HepG2 (cell line): Measurements from ENCODE around the gene IRAK2. TPM values are rescaled to one million over a fixed set of nuclear protein-coding genes. Genes with fewer than 3 reads are reported as not detected.

Experiments
- BRD4 ChIP-seq: sonication (generic); formaldehyde crosslinking; IDR thresholded peaks from 2 replicates; pipeline ENCODE4 v1.4.0; 2020; ENCODE audit warnings: missing genetic modification reagents
- CCAR2 ChIP-seq: fragments of 200-400 bp; formaldehyde crosslinking; optimal IDR thresholded peaks from 2 replicates; pipeline ENCODE3; 2018; ENCODE audit warnings: low read depth, mild to moderate bottlenecking, low read length, moderate library complexity
- ESRRA ChIP-seq: sonication (generic); formaldehyde crosslinking; IDR thresholded peaks from 2 replicates; pipeline ENCODE4 v1.5.1; 2020; ENCODE audit warnings: mild to moderate bottlenecking, low read depth, missing genetic modification reagents
- ETS1 ChIP-seq: sonication (generic); formaldehyde crosslinking; IDR thresholded peaks from 2 replicates; pipeline ENCODE4 v1.4.0; 2020; ENCODE audit warnings: missing genetic modification reagents
- FLYWCH1 ChIP-seq: sonication (generic); formaldehyde crosslinking; IDR thresholded peaks from 2 replicates; pipeline ENCODE4 v1.8.1; 2023; ENCODE audit warnings: mild to moderate bottlenecking, missing genetic modification reagents
- KLF12 ChIP-seq: sonication (generic); formaldehyde crosslinking; IDR thresholded peaks from 2 replicates; pipeline ENCODE4 v1.4.0; 2020; ENCODE audit warnings: missing genetic modification reagents, borderline replicate concordance
- PAWR ChIP-seq: sonication (generic); formaldehyde crosslinking; IDR thresholded peaks from 2 replicates; pipeline ENCODE4 v1.4.0; 2020; ENCODE audit warnings: missing genetic modification reagents, mild to moderate bottlenecking, borderline replicate concordance
- REL ChIP-seq: sonication (generic); formaldehyde crosslinking; conservative IDR thresholded peaks from 2 replicates; pipeline ENCODE4 v1.8.0; 2022; ENCODE audit warnings: mild to moderate bottlenecking, missing genetic modification reagents, moderate library complexity
- SKI ChIP-seq: fragments of 450-650 bp; IDR thresholded peaks from one replicate; pipeline ENCODE4 v1.6.1; 2018; ENCODE audit warnings: mild to moderate bottlenecking; ENCODE audit not compliant: partially characterized antibody
- SOX6 ChIP-seq, 2 experiments: fragments of 450-650 bp in 1 of 2; sonication (generic) in 1 of 2; formaldehyde crosslinking in 1 of 2; IDR thresholded peaks; 2 replicates each; pipeline versions ENCODE4 v1.4.0 to v1.6.1; 2017 to 2020; ENCODE audit warnings: antibody characterized with exemption in 1 of 2, mild to moderate bottlenecking in 1 of 2, missing genetic modification reagents in 1 of 2
- TP53 ChIP-seq: sonication (generic); formaldehyde crosslinking; conservative IDR thresholded peaks from 2 replicates; pipeline ENCODE4 v1.4.0; 2020; ENCODE audit warnings: missing genetic modification reagents
- ZBTB7B ChIP-seq: sonication (generic); formaldehyde crosslinking; IDR thresholded peaks from 2 replicates; pipeline ENCODE4 v1.4.0; 2020; ENCODE audit warnings: missing genetic modification reagents
- ZFY ChIP-seq: sonication (generic); formaldehyde crosslinking; IDR thresholded peaks from 2 replicates; pipeline ENCODE4 v1.4.0; 2020; ENCODE audit warnings: missing genetic modification reagents
- ZNF274 ChIP-seq: sonication (generic); formaldehyde crosslinking; IDR thresholded peaks from 2 replicates; pipeline ENCODE4 v1.5.1; 2020; ENCODE audit warnings: mild to moderate bottlenecking, missing genetic modification reagents
- ZNF296 ChIP-seq: sonication (generic); formaldehyde crosslinking; conservative IDR thresholded peaks from 2 replicates; pipeline ENCODE4 v1.5.0; 2020; ENCODE audit warnings: mild to moderate bottlenecking, missing genetic modification reagents
- ZSCAN12 ChIP-seq: sonication (generic); formaldehyde crosslinking; IDR thresholded peaks from 2 replicates; pipeline ENCODE4 v1.9.0; 2021; ENCODE audit warnings: mild to moderate bottlenecking, missing genetic modification reagents
- polyA plus RNA-seq, 8 experiments: library from polyadenylated mRNA; depleted of rRNA in 3 of 8; stranded (reverse) in 7 of 8; unstranded in 1 of 8; fragments of >200 nt; fragmentation: Illumina TruSeq in 4 of 8; extraction: Trizol in 4 of 8; gene quantifications; 2 replicates each; pipeline versions ENCODE4 v1.2.1 to v1.2.3, GENCODE V29; 2011 to 2016; ENCODE audit warnings: low read depth in 4 of 8, missing spikeins in 1 of 8, mixed read lengths in 1 of 8; ENCODE audit not compliant: insufficient read depth in 1 of 8
- total RNA-seq, 5 experiments: library from RNA; depleted of rRNA; stranded (reverse); fragments of >200 nt; fragmentation: Illumina TruSeq; extraction: Trizol; gene quantifications; 2 replicates each; pipeline ENCODE4 v1.2.3, GENCODE V29; 2016; ENCODE audit warnings: low read depth in 1 of 5
- TF ChIP-seq, protein P1 (sequence below): sonication (generic); formaldehyde crosslinking; IDR thresholded peaks from 2 replicates; pipeline ENCODE4 v1.5.1; 2020; ENCODE audit warnings: missing genetic modification reagents, mild to moderate bottlenecking, borderline replicate concordance
- TF ChIP-seq, protein P2 (sequence below): IDR thresholded peaks from 2 replicates; pipeline ENCODE4 v1.4.0; 2020; ENCODE audit warnings: mild to moderate bottlenecking, missing genetic modification reagents
- TF ChIP-seq, protein P3 (sequence below): sonication (generic); formaldehyde crosslinking; IDR thresholded peaks from 2 replicates; pipeline ENCODE4 v1.4.0; 2020; ENCODE audit warnings: missing genetic modification reagents, borderline replicate concordance

Gene IRAK2
- total and polyA plus RNA-seq, 2 of the 13 experiments (the other 11 are each of a cell fraction or from before 2014, with no cell fraction given) = 13.1 to 23.3 TPM

DNA sequence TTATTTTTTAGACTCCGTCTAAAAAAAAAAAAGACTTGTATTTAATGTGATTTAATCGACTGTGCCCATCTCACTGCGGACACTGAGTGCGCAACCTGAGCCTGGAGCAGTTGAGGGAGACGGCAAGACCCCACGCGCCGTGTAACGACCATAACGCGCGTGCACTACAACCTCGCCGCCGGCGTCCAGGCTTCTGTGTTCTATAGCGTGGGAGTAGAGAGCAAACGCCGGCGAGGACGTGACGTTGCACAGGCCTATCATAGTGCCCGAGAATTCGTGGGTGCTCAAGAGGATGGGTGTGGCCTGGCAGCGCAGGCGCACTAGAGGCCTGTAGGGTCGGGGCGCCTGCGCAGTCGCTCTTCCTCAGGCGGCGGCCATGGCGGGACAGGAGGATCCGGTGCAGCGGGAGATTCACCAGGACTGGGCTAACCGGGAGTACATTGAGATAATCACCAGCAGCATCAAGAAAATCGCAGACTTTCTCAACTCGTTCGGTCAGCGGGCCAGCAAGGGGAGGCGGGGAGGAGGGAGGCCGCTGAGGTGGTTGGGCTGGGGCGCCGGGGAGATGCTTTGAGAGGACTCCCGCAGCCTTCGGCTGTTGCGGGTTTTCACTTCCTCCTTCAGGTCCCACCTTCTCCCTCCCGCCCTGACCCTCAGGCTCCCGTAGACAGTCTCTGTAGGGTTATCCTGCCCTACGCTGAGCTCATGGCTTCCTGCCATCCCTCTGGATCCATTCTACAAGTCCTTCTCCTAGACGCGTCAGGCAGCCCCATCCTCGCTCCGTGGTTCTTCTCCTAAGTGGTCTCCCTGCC is 49.2 kb upstream of the IRAK2 start, which contains the start of gene BRK1 (continued):
- TF ChIP-seq, protein P1, sequence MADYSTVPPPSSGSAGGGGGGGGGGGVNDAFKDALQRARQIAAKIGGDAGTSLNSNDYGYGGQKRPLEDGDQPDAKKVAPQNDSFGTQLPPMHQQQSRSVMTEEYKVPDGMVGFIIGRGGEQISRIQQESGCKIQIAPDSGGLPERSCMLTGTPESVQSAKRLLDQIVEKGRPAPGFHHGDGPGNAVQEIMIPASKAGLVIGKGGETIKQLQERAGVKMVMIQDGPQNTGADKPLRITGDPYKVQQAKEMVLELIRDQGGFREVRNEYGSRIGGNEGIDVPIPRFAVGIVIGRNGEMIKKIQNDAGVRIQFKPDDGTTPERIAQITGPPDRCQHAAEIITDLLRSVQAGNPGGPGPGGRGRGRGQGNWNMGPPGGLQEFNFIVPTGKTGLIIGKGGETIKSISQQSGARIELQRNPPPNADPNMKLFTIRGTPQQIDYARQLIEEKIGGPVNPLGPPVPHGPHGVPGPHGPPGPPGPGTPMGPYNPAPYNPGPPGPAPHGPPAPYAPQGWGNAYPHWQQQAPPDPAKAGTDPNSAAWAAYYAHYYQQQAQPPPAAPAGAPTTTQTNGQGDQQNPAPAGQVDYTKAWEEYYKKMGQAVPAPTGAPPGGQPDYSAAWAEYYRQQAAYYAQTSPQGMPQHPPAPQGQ (CRISPR knock-in tag) = no peak
- no peak; the same call in 1 of the 2 replicates for TF ChIP-seq REL (CRISPR knock-in tag)
- no peak for TF ChIP-seq SOX6 (IDR thresholded peaks at IDR 0.05)
- TF ChIP-seq SOX6 (CRISPR knock-in tag; IDR thresholded peaks at IDR 0.05) = no peak
- TF ChIP-seq, protein P2, sequence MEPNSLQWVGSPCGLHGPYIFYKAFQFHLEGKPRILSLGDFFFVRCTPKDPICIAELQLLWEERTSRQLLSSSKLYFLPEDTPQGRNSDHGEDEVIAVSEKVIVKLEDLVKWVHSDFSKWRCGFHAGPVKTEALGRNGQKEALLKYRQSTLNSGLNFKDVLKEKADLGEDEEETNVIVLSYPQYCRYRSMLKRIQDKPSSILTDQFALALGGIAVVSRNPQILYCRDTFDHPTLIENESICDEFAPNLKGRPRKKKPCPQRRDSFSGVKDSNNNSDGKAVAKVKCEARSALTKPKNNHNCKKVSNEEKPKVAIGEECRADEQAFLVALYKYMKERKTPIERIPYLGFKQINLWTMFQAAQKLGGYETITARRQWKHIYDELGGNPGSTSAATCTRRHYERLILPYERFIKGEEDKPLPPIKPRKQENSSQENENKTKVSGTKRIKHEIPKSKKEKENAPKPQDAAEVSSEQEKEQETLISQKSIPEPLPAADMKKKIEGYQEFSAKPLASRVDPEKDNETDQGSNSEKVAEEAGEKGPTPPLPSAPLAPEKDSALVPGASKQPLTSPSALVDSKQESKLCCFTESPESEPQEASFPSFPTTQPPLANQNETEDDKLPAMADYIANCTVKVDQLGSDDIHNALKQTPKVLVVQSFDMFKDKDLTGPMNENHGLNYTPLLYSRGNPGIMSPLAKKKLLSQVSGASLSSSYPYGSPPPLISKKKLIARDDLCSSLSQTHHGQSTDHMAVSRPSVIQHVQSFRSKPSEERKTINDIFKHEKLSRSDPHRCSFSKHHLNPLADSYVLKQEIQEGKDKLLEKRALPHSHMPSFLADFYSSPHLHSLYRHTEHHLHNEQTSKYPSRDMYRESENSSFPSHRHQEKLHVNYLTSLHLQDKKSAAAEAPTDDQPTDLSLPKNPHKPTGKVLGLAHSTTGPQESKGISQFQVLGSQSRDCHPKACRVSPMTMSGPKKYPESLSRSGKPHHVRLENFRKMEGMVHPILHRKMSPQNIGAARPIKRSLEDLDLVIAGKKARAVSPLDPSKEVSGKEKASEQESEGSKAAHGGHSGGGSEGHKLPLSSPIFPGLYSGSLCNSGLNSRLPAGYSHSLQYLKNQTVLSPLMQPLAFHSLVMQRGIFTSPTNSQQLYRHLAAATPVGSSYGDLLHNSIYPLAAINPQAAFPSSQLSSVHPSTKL (CRISPR knock-in tag) = no peak
- no peak for TF ChIP-seq ZNF296
- TF ChIP-seq FLYWCH1 (CRISPR knock-in tag) = peak; percentile 80; the same call in 1 of the 2 replicates
- TF ChIP-seq KLF12 (CRISPR knock-in tag) = peak; percentile 92
- no peak for TF ChIP-seq PAWR (CRISPR knock-in tag)
- TF ChIP-seq SKI = no peak
- peak; percentile 96 for TF ChIP-seq BRD4 (CRISPR knock-in tag)
- 0 out of 2 replicates have a peak, but pooled peaks have one; percentile 42 for TF ChIP-seq ZSCAN12 (CRISPR knock-in tag)
- TF ChIP-seq, protein P3, sequence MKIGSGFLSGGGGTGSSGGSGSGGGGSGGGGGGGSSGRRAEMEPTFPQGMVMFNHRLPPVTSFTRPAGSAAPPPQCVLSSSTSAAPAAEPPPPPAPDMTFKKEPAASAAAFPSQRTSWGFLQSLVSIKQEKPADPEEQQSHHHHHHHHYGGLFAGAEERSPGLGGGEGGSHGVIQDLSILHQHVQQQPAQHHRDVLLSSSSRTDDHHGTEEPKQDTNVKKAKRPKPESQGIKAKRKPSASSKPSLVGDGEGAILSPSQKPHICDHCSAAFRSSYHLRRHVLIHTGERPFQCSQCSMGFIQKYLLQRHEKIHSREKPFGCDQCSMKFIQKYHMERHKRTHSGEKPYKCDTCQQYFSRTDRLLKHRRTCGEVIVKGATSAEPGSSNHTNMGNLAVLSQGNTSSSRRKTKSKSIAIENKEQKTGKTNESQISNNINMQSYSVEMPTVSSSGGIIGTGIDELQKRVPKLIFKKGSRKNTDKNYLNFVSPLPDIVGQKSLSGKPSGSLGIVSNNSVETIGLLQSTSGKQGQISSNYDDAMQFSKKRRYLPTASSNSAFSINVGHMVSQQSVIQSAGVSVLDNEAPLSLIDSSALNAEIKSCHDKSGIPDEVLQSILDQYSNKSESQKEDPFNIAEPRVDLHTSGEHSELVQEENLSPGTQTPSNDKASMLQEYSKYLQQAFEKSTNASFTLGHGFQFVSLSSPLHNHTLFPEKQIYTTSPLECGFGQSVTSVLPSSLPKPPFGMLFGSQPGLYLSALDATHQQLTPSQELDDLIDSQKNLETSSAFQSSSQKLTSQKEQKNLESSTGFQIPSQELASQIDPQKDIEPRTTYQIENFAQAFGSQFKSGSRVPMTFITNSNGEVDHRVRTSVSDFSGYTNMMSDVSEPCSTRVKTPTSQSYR = 0 out of 2 replicates have a peak, but pooled peaks have one; percentile 27
- peak; percentile 83 for TF ChIP-seq ZFY
- TF ChIP-seq TP53 (CRISPR knock-in tag) = peak; percentile 85; the same call in 1 of the 2 replicates
- no peak for TF ChIP-seq ZBTB7B (CRISPR knock-in tag)
- 0 out of 2 replicates have a peak, but pooled peaks have one; percentile 73 for TF ChIP-seq ETS1 (CRISPR knock-in tag)
- TF ChIP-seq ESRRA (CRISPR knock-in tag) = no peak
- no peak for TF ChIP-seq CCAR2
- peak; percentile 67 for TF ChIP-seq ZNF274 (CRISPR knock-in tag)
